PFSK-1 (cell line): ENCODE data around the gene CASP10.

ENCODE experiments used
- POLR2AphosphoS5 ChIP-seq: IDR thresholded peaks from 2 replicates; pipeline ENCODE4 v1.6.1; 2012; ENCODE audit warnings: low read depth, mild to moderate bottlenecking, control low read depth, low read length, moderate library complexity
- REST ChIP-seq, 2 experiments: IDR thresholded peaks; 2 replicates each; pipeline versions ENCODE4 v1.6.1 to v1.8.0; 2011 to 2012; ENCODE audit warnings: low read depth in 2 of 2, low read length in 2 of 2, control low read depth in 1 of 2, inconsistent platforms in 1 of 2, mild to moderate bottlenecking in 1 of 2, moderate library complexity in 1 of 2; ENCODE audit not compliant: insufficient read depth in 1 of 2
- TAF1 ChIP-seq: IDR thresholded peaks from 2 replicates; pipeline ENCODE4 v1.6.1; 2012; ENCODE audit warnings: low read length, control low read depth, borderline replicate concordance; ENCODE audit not compliant: insufficient read depth

GRCh38 chr2:201250741-201251140, 67.8 kb downstream of the CASP10 start:
- TF ChIP-seq POLR2AphosphoS5 (no peak), TAF1 (no peak), REST (IDR thresholded peaks at IDR 0.05; ENCODE audit: insufficient read depth in 1 of 2, low read depth in 2 of 2, low read length in 2 of 2) (no peak)
